Lower lobe of right lung (tissue), 2 donors: ENCODE data around the gene TANGO2. TPM values are rescaled to one million over a fixed set of nuclear protein-coding genes. Genes with fewer than 3 reads are reported as not detected.

ENCODE experiments used
- ATAC-seq, 2 donors: fragments of 200-7000 bp; cut with Tn5 transposase; one replicate each; pipeline ENCODE4 v1.9.1; 2020 to 2022; ENCODE audit warnings: mild to moderate bottlenecking in 2 of 2, moderate library complexity in 2 of 2
- DNase-seq: peaks from one replicate; pipeline ENCODE4 v3.0.0-alpha.2; 2020
- H3K27ac ChIP-seq: fragments of 200-600 bp; one replicate; pipeline ENCODE4 v1.8.0; 2022
- H3K27me3 ChIP-seq: fragments of 200-600 bp; one replicate; pipeline ENCODE4 v1.8.0; 2022; ENCODE audit warnings: low read depth
- H3K36me3 ChIP-seq: fragments of 200-600 bp; one replicate; pipeline ENCODE4 v1.8.0; 2022; ENCODE audit warnings: mild to moderate bottlenecking
- H3K4me1 ChIP-seq: fragments of 200-600 bp; one replicate; pipeline ENCODE4 v1.8.0; 2022
- H3K4me3 ChIP-seq: fragments of 200-600 bp; one replicate; pipeline ENCODE4 v1.8.0; 2022; ENCODE audit warnings: mild to moderate bottlenecking
- H3K9me3 ChIP-seq: fragments of 200-600 bp; one replicate; pipeline ENCODE4 v1.8.0; 2022
- CTCF ChIP-seq: fragments of 200-600 bp; IDR thresholded peaks from one replicate; pipeline ENCODE4 v1.8.0; 2022; ENCODE audit warnings: antibody characterized with exemption, mild to moderate bottlenecking
- intact Hi-C: fragments of 100-400 bp; cut with DNase I; formaldehyde crosslinking; loops from one replicate; pipeline ENCODE4 v1.11.0; 2022
- total RNA-seq: library from RNA; stranded (reverse); fragmentation: NEBNext Ultra II Directional; extraction: Animal tissue kit (Norgen Biotek cat#: 25700); gene quantifications from one replicate; pipeline ENCODE4 v1.2.1, GENCODE V29; 2021
- donor health status: DM: no; HTN: yes; CAD: no; lungs with severe emphysema.

The TANGO2 gene
- total RNA-seq, 1 donor from 2014 or later: 45.1 TPM

- Histone ChIP-seq H3K4me1 (peaks cover 7% of the 10 kb centered on the region), H3K4me3 (no peak overlapping the region), H3K36me3 (peaks cover 99% of the 10 kb centered on the region), H3K27me3 (no peaks in the 10 kb centered on the region), H3K27ac (no peak overlapping the region), H3K9me3 (no peaks in the 10 kb centered on the region)
- peak; percentile 25 for TF ChIP-seq CTCF
- ATAC-seq: no peak
- intact Hi-C loops: no loop called here
- peak; percentile 44 for DNase-seq
These were observed 90.3 kb downstream of the TANGO2 start for GRCh38 chr22:20111045-20111688.

- no peak for TF ChIP-seq CTCF
- Histone ChIP-seq H3K27me3 (no peaks in the 10 kb centered on the region), H3K27ac (no peak overlapping the region), H3K4me1 (peaks cover 11% of the 10 kb centered on the region), H3K9me3 (no peaks in the 10 kb centered on the region), H3K4me3 (no peak overlapping the region), H3K36me3 (peaks cover 91% of the 10 kb centered on the region)
- ATAC-seq (no peak), DNase-seq (peak; percentile 35)
- intact Hi-C loops: no loop called here
These were observed 91.0 kb downstream of the TANGO2 start for GRCh38 chr22:20111689-20112622.

- ATAC-seq: no peak
- no peak overlapping the region for H3K4me3 ChIP-seq
These were observed 92.0 kb downstream of the TANGO2 start for GRCh38 chr22:20112623-20113511.

GRCh38 chr22:20113551-20114310 is 92.8 kb downstream of the TANGO2 start:
- H3K4me1 ChIP-seq: peaks cover 21% of the 10 kb centered on the region
- H3K27ac ChIP-seq: no peak overlapping the region
- no peak for TF ChIP-seq CTCF
- intact Hi-C loops: no loop called here
- no peak for ATAC-seq
- peaks cover 73% of the 10 kb centered on the region for H3K36me3 ChIP-seq
- no peaks in the 10 kb centered on the region for H3K9me3 ChIP-seq
- no peaks in the 10 kb centered on the region for H3K27me3 ChIP-seq
- no peak overlapping the region for H3K4me3 ChIP-seq
- DNase-seq: no peak

More at GRCh38 chr22:20112623-20113511, 92.0 kb downstream of the TANGO2 start:
- no peak for TF ChIP-seq CTCF
- peaks cover 82% of the 10 kb centered on the region for H3K36me3 ChIP-seq
- no peak overlapping the region for H3K27ac ChIP-seq
- intact Hi-C loops: no loop called here
- H3K27me3 ChIP-seq: no peaks in the 10 kb centered on the region
- no peaks in the 10 kb centered on the region for H3K9me3 ChIP-seq
- H3K4me1 ChIP-seq: peaks cover 13% of the 10 kb centered on the region
- DNase-seq: peak; percentile 42
